ENCODE measurements around the gene ITGA2. TPM values are rescaled to one million over a fixed set of nuclear protein-coding genes. Genes with fewer than 3 reads are reported as not detected.

Gene ITGA2
- 10 to 100 TPM in 1 of 2 donors, 1 to 10 TPM in 1; 6.4 to 21.5 TPM for total RNA-seq

- Histone ChIP-seq H3K27ac (peak within 1 kb of the TSS; percentile 67 to 73), H3K27me3 (replicated peaks; ENCODE audit: insufficient read depth) (no peaks in the 10 kb centered on the region), H3K36me3 (no peaks in the 10 kb centered on the region), H3K4me3 (peak within 1 kb of the TSS; percentile 53 to 57), H3K9me3 (no peaks in the 10 kb centered on the region), H3K4me1 (replicated peaks) (no peaks in the 10 kb centered on the region)
- intact Hi-C loops (cut with DNase I): no loop called here
- TF ChIP-seq POLR2A (IDR thresholded peaks at IDR 0.05): peak; percentile 59
- TF ChIP-seq CTCF (IDR thresholded peaks at IDR 0.05): no peak
- no peak for TF ChIP-seq POLR2AphosphoS5 (IDR thresholded peaks at IDR 0.05)
- under 1% methylated on average over 38 of the region's 64 CpGs for WGBS
- DNase-seq (ENCODE audit: low spot score): peak; percentile 64
Measured at GRCh38 chr5:52989025-52989780, at the start of gene ITGA2. Gene ITGA2 (plus strand): TSS chr5:52989352. CDS start chr5:52989469, 117 bp downstream.

DNA sequence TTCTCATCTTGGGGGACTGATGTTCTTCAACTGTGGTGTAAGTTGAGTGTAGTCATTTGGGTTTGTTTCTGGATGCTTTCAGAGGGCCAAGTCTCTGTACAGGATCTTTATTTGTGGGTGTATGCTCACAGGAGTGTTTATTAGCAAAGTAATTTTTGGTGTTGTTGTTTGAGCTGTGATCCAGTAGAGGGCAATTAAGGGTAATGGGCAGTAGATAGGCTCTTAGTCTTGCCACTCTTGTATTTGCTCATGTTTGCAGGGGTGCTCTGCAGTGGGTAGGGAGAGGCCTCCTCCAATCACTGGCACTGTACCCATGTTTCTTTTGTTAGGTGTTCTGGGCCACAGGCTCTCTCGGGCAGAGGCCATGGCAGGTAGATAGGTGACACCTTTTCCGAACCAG is 45.9 kb upstream of the ITGA2 start:
- 90% methylated on average over 2 of the region's 2 CpGs for WGBS
- no peaks in the 10 kb centered on the region for H3K4me1 ChIP-seq (replicated peaks)
- H3K4me3 ChIP-seq: no peak overlapping the region
- no peak for DNase-seq (ENCODE audit: low spot score)
- intact Hi-C loops (cut with DNase I): no loop called here
- TF ChIP-seq CTCF (IDR thresholded peaks at IDR 0.05) (no peak), POLR2A (IDR thresholded peaks at IDR 0.05) (no peak), POLR2AphosphoS5 (IDR thresholded peaks at IDR 0.05) (no peak)
- H3K36me3 ChIP-seq: no peaks in the 10 kb centered on the region
- H3K27ac ChIP-seq: no peak overlapping the region
- no peaks in the 10 kb centered on the region for H3K9me3 ChIP-seq
- H3K27me3 ChIP-seq (replicated peaks; ENCODE audit: insufficient read depth): no peaks in the 10 kb centered on the region

DNA sequence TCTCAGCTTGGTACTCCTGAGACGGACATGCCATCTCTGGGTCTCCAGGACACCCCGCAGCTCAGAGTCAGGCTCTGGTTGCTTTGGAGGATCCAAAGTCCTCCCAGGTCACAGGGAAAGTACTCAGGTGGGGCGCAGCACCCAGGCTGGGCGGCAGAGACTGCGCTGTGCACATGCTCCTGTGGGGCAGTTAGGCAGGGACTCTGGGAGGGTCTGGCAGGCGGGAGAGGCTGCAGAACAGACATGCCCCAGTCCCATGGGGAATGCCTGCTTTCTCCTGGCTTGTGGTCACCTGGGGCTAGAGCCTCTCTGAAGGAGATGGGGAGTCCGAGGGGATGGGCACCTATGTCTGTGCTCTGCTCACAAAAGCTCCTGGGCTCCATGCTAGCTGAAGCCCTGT is 45.3 kb upstream of the ITGA2 start:
- no peak for DNase-seq (ENCODE audit: low spot score)
- no peak overlapping the region for H3K4me3 ChIP-seq
- TF ChIP-seq POLR2AphosphoS5 (IDR thresholded peaks at IDR 0.05) (no peak), CTCF (IDR thresholded peaks at IDR 0.05) (no peak), POLR2A (IDR thresholded peaks at IDR 0.05) (no peak)
- H3K9me3 ChIP-seq: no peaks in the 10 kb centered on the region
- H3K4me1 ChIP-seq (replicated peaks): no peaks in the 10 kb centered on the region
- no peaks in the 10 kb centered on the region for H3K27me3 ChIP-seq (replicated peaks; ENCODE audit: insufficient read depth)
- WGBS: 81% methylated on average over 7 of the region's 7 CpGs
- H3K36me3 ChIP-seq: no peaks in the 10 kb centered on the region
- intact Hi-C loops (cut with DNase I): no loop called here
- no peak overlapping the region for H3K27ac ChIP-seq

DNA sequence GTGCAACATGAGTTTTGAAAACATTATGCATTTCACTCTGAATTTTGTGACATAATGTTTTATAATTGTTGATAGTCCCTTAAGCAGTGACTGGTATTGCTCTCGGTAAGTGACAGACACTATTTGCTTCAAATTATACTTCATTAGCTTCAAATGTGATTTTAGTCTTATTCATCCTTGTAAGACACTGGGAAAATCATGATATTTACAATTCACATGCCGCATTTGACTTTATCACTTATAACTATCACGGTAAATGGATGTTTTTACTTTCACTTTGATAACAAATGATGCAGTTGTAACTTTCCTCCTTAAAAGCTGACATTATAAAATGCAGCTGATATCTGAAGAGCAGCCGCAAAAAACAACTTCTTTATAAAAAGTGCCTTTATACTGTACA is 44.1 kb upstream of the ITGA2 start:
- H3K27ac ChIP-seq: peak overlapping the region; percentile 28 to 49
- peak overlapping the region in 1 of 2 donors; percentile 3 for H3K4me3 ChIP-seq
- H3K27me3 ChIP-seq (replicated peaks; ENCODE audit: insufficient read depth): no peaks in the 10 kb centered on the region
- intact Hi-C loops (cut with DNase I): no loop called here
- no peak for DNase-seq (ENCODE audit: low spot score)
- no peaks in the 10 kb centered on the region for H3K4me1 ChIP-seq (replicated peaks)
- no peaks in the 10 kb centered on the region for H3K36me3 ChIP-seq
- 12% methylated on average over 4 of the region's 4 CpGs for WGBS
- TF ChIP-seq POLR2A (IDR thresholded peaks at IDR 0.05) (no peak), POLR2AphosphoS5 (IDR thresholded peaks at IDR 0.05) (no peak), CTCF (IDR thresholded peaks at IDR 0.05) (no peak)
- H3K9me3 ChIP-seq: no peaks in the 10 kb centered on the region

- Histone ChIP-seq H3K27ac (peak overlapping the region; percentile 21 to 49), H3K9me3 (no peaks in the 10 kb centered on the region), H3K4me3 (no peak overlapping the region), H3K36me3 (no peaks in the 10 kb centered on the region), H3K4me1 (replicated peaks) (no peaks in the 10 kb centered on the region), H3K27me3 (replicated peaks; ENCODE audit: insufficient read depth) (no peaks in the 10 kb centered on the region)
- 26% methylated on average over 4 of the region's 4 CpGs for WGBS
- intact Hi-C loops (cut with DNase I): no loop called here
- TF ChIP-seq POLR2A (IDR thresholded peaks at IDR 0.05) (no peak), CTCF (IDR thresholded peaks at IDR 0.05) (no peak), POLR2AphosphoS5 (IDR thresholded peaks at IDR 0.05) (peak; percentile 55)
- no peak for DNase-seq (ENCODE audit: low spot score)
Measured at GRCh38 chr5:52947208-52947607, 41.9 kb upstream of the ITGA2 start.

All from prostate gland (tissue), 2 donors.